Measurements from ENCODE around the gene CSMD2. TPM values are rescaled to one million over a fixed set of nuclear protein-coding genes. Genes with fewer than 3 reads are reported as not detected.

CSMD2 gene
- total RNA-seq, 1 experiment from 2014 or later: 13.2 TPM

GRCh38 chr1:33697816-33698215 lies 467.2 kb downstream of the CSMD2 start (continued):
- TF ChIP-seq ARID4B (CRISPR knock-in tag; IDR thresholded peaks at IDR 0.05; ENCODE audit: borderline replicate concordance): no peak
- no peak for TF ChIP-seq E2F4 (CRISPR knock-in tag; IDR thresholded peaks at IDR 0.05; ENCODE audit: borderline replicate concordance, low read depth)
- TF ChIP-seq MLX (CRISPR knock-in tag; IDR thresholded peaks at IDR 0.05): no peak

DNA sequence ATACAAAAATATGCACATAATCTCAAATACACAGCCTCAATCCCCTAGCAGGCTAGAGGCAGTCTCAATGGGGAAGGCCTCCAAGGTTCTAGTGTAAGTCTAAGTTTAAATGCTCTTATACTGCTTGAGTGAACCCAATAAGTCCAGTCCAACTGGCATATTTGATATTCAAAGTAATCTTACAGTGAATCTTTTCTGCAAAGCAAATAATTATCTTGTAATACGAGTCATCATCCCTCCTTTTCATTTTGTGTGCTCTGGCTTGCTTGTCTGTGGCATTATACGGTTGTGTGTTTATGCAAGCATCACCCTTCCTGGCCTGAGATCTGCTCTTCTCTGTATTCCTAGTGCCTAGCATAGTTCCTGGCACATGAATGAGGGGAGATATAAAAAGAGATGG lies 468.1 kb downstream of the CSMD2 start:
- no peaks in the 10 kb centered on the region for H3K27me3 Mint-ChIP-seq (ENCODE audit: low read depth)
- DNase-seq (ENCODE audit: low spot score) (no peak), ATAC-seq (no peak)
- H3K4me1 Mint-ChIP-seq: no peaks in the 10 kb centered on the region
- H3K27ac Mint-ChIP-seq: no peak overlapping the region
- H3K9me3 Mint-ChIP-seq: no peaks in the 10 kb centered on the region
- H3K4me3 Mint-ChIP-seq: no peak overlapping the region
- ChIA-PET POLR2A (no interaction called here), CTCF (interaction anchor here (0.5 kb wide), 1 partner anchor 276 kb away, joined by 4 read pairs; no protein-coding TSS in a partner anchor)
- H3K36me3 Mint-ChIP-seq: peaks cover 18% of the 10 kb centered on the region
- no peak for TF ChIP-seq ELF4 (CRISPR knock-in tag; IDR thresholded peaks at IDR 0.05; ENCODE audit: low read depth)
- TF ChIP-seq ZNF219 (CRISPR knock-in tag; IDR thresholded peaks at IDR 0.05; ENCODE audit: borderline replicate concordance): no peak
- no peak for TF ChIP-seq ESRRA (CRISPR knock-in tag; IDR thresholded peaks at IDR 0.05; ENCODE audit: borderline replicate concordance)
- TF ChIP-seq, protein P1, sequence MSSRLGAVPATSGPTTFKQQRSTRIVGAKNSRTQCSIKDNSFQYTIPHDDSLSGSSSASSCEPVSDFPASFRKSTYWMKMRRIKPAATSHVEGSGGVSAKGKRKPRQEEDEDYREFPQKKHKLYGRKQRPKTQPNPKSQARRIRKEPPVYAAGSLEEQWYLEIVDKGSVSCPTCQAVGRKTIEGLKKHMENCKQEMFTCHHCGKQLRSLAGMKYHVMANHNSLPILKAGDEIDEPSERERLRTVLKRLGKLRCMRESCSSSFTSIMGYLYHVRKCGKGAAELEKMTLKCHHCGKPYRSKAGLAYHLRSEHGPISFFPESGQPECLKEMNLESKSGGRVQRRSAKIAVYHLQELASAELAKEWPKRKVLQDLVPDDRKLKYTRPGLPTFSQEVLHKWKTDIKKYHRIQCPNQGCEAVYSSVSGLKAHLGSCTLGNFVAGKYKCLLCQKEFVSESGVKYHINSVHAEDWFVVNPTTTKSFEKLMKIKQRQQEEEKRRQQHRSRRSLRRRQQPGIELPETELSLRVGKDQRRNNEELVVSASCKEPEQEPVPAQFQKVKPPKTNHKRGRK (CRISPR knock-in tag; IDR thresholded peaks at IDR 0.05; ENCODE audit: borderline replicate concordance): no peak
- no peak for TF ChIP-seq NR1H2 (CRISPR knock-in tag; IDR thresholded peaks at IDR 0.05)
- TF ChIP-seq, protein P2, sequence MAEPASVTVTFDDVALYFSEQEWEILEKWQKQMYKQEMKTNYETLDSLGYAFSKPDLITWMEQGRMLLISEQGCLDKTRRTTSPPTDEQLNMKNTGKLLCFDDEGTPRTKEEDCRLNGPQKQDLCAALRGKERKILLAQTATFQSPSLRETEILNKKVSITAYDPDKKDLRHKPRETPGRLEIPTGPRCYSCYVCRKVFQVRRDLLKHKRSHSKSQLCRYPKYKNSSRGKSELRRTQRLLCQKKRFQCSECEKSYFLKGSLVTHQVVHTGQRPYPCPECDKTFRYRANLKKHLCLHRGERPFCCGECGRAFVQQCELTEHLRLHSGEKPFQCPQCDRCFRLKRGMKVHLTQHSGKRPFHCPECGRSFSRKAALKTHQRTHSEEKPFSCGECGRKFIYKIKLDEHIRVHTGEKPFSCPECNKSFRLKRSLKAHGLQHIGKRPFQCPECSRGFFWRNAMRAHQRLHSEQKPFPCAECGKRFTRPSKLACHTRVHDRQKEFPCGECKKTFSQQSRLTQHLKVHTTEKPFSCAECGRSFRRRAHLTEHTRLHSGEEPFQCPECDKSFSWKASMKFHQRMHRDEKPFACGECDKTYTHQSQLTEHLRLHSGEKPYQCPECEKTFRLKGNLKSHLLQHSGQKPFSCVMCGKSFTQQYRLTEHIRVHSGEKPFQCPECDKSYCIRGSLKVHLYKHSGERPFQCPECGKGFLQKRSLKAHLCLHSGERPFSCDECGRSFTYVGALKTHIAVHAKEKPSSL (CRISPR knock-in tag; conservative IDR thresholded peaks at IDR 0.05): no peak
- TF ChIP-seq SP1 (CRISPR knock-in tag; conservative IDR thresholded peaks at IDR 0.05): no peak
- no peak for TF ChIP-seq E2F4 (CRISPR knock-in tag; IDR thresholded peaks at IDR 0.05; ENCODE audit: borderline replicate concordance, low read depth)
- no peak for TF ChIP-seq MLX (CRISPR knock-in tag; IDR thresholded peaks at IDR 0.05)
- no peak for TF ChIP-seq JUN (CRISPR knock-in tag; IDR thresholded peaks at IDR 0.05)
- TF ChIP-seq ZNF416 (CRISPR knock-in tag; IDR thresholded peaks at IDR 0.05): no peak
- no peak for TF ChIP-seq GRHL2 (CRISPR knock-in tag; IDR thresholded peaks at IDR 0.05; ENCODE audit: insufficient replicate concordance, severe bottlenecking)

Data from WTC11 (cell line).